CD4-positive, alpha-beta T cell treated with Interleukin-6 at 100 ng/mL for 8 hours (primary cell): ENCODE measurements around the gene UBE2E1.
"Not testable (repeated sequence)": the region's sequence is repeated elsewhere in the genome, so short reads cannot be mapped to it uniquely, and the experiment has no call there.

Experiments
- DNase-seq: peaks from one replicate; pipeline ENCODE4 v3.0.0-alpha.2; 2020; ENCODE audit warnings: mixed read lengths, low spot score

Gene UBE2E1

DNA sequence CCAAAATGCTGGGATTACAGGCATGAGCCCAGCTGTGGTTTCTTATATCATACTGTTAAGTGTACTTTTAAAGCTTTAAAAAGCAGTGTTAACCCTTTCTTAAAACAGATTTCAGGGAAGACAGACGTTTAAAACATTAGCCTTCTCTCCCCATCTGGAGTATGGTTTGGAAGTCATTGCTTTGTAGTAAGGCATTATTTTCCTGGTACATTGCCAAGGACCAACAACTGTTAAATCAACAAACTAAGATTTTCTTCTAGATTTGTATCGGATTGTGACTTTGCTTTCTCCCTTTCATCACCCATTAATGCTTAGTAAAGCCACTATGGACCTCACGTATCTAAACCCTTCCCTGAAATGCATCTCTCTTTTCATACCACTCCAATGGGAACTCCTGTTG is 50.5 kb downstream of the UBE2E1 start:
- DNase-seq, result no peak

DNA sequence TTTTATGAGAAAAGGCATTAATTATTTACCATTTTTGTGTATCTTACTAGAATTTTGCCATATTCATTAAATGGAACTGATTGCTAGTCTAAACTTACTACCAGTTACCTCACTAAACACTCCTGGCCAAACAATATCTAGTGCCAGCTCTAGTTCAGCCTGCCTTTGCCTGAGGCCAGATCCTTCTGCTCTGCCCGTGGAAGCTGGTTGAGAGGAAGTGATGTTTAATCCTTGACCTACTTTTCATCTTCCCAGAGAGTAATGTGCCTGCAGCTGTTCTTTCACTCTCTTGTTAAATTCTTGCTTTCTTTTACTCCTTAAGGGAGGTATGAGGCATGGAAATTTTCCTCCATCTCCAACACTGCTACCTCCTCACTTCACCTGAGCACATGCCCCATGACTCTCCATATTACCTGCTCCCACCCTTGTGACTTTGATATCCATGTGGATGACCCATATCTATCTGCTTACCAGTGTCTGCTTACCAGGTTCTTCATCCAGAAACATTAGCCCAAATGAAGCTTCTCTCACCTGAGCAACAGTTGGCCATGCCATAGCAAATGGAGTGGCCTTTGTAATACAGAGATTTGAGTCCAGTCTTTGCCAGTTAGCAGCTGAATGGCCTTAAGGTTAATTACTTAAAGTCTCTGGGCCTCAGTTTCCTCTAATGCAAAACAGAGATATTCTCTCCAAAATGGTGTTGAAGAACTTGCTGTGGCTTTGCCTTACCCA is 53.4 kb downstream of the UBE2E1 start:
- no peak for DNase-seq

DNA sequence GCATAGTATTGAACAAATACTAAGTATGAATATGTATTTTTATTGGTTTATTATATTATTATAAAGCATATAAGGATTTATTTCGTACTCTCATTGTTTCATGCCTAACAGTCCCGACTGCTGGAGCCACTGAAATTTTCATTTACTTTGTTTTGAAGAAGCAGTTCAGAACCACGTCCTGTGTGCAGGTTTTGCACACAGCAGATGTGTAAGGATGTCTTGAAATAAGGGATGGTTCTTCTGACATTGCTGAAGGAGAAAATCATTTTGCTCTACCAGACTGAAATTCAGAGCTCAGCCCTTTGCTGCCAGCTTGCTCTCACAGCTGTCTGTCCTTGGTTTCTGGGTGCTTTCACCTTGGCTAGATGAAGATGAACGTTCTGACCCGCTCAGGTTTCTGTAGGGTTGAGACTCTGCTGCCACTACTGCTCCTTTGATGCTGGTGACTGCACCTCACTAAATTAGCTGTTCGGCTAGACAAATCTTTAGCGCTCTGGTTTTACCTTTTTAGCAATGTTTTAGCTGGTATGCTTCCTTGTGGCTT is 54.2 kb downstream of the UBE2E1 start:
- DNase-seq, result no peak

DNA sequence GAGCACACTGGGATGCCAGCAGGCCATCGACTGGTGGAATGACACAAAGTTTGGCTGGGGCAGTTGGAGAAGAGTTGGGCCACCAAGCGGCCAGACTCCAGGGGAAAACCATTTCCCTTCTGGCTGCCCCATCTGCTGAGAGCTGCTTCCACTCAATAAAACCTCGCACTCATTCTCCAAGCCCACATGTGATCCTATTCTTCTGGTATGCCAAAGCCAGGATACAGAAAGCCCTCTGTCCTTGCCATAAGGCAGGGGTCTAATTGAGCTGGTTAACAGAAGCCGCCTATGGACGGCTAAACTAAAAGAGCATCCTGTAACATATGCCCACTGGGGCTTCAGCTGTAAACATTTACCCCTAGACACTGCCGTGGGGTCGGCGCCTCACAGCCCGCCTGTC is 55.9 kb downstream of the UBE2E1 start:
- no peak for DNase-seq

DNA sequence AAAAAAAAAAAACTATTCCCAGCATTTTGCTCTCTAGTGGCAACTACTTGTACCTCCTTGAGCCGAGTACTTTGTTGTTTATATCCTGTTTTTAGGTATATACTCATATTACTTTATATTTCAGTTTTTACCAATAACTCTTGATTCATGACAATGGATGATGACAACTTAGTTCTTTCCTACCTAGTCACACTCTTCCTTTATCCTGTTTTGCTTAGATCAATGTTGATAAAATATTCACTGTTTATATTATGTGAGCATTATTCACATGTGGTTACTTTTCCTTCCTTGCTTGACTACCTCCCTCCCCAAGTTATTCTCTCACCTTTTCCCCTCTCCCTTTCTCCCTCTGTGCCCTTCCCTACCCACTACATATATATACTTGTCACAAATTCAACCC is 57.3 kb downstream of the UBE2E1 start:
- DNase-seq, result no peak

DNA sequence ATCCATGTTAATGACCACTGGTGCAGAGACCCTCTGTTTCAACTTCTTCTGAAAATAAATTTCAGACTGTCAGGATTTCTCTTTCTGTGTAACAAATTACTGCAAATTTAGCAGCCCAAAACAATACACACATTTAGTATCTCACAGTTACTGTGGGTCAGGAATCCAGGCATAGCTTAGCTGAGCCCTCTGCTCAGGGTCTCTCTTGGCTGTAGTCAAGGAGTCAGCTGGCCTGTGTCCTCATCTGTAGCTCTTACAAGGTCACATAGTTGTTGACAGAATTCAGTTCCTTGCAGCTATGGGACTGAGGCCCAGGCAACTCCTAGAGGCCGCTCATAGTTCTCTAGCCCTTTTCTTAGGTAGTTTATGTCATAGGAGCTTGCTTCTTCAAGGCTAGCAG is 59.2 kb downstream of the UBE2E1 start:
- DNase-seq, result no peak

DNA sequence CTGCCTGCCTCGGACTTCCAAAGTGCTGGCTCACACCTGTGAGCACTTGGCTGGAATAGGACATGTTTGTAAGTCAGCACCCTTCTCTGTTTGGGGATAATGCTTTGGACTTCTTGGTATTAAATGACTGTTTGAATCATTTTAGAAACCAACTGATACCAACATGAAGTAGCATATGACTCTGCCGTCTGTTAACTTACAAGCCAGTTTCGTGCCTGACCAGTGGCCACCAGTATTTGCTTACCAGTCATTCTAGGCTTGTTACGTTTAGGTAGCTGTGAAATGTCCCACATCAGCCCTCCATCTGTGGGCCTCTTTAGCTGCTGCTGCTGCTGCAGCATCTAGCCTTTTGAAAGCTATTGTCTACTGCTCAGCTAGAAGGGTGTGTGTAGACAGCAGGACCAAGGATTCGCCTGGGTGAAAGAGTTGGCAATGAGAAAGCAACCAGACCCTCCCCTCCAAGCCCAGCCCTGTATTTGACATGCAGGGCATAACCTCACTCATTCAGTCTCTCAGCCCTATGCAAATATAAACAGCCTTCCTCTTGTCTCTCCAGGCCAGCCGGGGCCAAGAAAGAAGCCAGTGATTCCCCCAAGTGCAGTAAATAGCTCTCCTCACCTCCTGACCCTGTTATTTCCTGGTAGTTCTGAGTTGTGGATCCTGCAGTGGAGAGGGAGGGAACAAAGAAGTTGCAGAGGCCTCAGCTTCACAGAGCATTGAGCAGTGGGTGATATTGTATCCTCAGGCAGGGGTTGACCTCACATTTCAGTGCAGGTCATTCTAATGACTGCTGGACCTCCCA is 60.0 kb downstream of the UBE2E1 start:
- no peak for DNase-seq

DNA sequence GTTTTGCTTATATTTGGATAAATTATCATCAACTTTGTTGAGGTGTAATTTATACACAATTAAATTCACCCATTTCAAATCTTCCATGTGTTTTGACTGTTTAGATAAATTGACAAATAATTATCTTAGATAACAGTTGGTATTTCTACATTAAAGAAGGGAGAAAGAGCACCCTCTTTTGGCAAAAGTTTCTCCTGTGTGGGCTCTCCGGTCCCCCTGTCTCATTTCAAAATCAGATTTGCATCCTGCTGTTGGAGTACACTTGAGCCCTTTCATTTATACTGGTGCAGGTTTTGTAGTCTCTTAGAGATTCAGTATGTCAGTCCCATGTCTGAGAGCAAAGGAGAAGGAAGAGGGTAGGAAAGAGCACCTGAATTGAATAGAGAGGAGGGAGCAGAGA is 61.6 kb downstream of the UBE2E1 start:
- no peak for DNase-seq

DNA sequence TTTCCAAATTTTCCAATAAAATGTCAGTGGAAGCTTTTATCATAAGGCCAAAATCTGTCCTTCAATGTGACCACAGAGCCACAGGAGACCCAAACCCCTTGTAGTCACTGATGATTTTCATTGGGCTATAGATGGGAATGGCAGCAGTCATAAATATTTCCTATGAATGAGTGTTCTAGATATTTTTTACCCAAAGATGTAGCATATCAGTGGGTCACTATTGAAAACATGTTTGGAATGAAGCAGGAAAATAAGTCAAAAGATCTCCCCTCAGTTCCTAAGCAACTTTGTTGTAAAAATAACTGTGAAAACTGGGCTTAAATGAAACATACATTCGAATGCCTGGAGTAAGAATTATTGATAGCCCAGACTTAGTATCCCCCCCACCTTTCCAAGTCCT is 62.1 kb downstream of the UBE2E1 start:
- DNase-seq, result no peak

DNA sequence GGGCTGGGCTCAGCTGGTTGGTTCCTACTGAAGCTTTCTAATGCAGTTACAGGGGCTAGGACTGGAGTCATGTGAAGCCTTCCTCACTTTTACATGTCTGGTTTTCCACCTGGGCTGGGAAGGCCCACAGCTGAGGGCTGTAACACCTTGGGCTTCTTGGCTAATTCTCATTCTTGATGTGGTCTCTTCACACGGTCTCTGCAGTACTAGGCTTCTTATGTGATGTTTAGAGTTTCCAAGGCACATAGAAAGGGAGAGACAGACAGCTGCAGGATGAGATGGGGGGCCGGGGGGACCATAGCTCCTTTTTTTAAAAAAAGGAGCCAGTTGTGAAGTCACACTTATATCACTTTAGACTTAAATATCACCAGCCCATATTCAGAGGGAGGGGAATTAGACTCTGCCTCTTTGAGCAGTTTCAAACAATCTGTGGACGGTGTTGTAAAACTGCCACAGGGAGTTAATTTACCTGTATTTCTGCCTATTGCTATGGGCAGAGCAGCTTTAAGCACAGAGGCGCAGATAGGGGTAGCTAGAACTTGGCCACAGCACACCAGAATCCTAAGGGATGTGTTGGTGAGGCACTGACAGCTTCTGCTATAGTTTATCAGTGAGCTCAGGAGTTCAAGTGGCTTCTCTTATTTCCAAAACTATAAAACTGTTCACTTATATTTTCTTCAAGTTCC is 64.4 kb downstream of the UBE2E1 start:
- no peak for DNase-seq

DNA sequence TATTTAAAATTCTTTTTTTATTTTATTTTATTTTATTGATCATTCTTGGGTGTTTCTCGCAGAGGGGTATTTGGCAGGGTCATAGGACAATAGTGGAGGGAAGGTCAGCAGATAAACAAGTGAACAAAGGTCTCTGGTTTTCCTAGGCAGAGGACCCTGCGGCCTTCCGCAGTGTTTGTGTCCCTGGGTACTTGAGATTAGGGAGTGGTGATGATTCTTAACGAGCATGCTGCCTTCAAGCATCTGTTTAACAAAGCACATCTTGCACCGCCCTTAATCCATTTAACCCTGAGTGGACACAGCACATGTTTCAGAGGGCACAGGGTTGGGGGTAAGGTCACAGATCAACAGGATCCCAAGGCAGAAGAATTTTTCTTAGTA is 64.9 kb downstream of the UBE2E1 start:
- not testable (repeated sequence) for DNase-seq

DNA sequence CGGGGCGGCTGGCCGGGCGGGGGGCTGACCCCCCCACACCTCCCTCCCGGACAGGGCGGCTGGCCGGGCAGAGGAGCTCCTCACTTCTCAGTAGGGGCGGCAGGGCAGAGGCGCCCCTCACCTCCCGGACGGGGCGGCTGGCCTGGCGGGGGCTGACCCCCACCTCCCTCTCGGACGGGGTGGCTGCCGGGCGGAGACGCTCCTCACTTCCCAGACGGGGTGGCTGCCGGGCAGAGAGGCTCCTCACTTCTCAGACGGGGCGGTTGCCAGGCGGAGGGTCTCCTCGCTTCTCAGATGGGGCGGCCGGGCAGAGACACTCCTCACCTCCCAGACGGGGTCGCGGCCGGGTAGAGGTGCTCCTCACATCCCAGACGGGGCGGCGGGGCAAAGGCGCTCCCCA is 65.6 kb downstream of the UBE2E1 start:
- DNase-seq, result not testable (repeated sequence)

DNA sequence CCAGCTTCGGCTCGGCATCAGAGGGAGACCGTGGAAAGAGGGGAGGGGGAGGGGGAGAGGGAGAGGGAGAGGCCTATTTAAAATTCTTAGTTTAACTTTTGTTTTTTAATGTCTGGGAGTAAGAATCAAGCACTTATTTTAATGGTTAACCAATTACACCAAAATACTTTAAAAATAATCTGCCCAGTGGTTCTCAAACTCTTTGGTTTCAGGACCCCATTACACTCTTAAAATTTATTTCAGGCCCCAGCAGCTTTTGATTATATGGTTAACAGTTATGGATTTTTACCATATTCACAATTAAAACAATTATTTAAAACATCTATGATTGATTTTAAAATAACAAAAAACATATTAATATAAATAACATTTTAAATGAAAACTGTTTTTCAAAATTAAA is 66.6 kb downstream of the UBE2E1 start:
- no peak for DNase-seq

DNA sequence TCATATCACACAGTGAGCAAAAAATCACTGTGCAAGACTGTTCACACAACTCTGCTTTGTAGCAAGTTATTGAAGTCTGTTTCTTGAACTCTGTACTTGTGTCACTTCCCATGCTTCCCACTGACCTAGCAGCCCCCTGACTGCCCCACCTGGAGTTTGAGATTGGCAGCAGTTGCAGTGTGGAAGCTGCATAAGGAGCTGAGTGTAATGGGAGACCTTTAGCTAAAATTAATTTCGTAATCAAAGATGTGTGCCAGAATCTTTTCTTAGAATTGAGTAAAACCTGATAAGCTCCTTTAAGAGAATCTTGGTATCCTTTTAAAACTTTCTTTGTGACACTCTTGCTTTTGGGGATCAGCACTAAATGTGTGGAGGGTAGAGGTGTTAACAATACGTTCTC is 68.2 kb downstream of the UBE2E1 start:
- DNase-seq, result no peak

DNA sequence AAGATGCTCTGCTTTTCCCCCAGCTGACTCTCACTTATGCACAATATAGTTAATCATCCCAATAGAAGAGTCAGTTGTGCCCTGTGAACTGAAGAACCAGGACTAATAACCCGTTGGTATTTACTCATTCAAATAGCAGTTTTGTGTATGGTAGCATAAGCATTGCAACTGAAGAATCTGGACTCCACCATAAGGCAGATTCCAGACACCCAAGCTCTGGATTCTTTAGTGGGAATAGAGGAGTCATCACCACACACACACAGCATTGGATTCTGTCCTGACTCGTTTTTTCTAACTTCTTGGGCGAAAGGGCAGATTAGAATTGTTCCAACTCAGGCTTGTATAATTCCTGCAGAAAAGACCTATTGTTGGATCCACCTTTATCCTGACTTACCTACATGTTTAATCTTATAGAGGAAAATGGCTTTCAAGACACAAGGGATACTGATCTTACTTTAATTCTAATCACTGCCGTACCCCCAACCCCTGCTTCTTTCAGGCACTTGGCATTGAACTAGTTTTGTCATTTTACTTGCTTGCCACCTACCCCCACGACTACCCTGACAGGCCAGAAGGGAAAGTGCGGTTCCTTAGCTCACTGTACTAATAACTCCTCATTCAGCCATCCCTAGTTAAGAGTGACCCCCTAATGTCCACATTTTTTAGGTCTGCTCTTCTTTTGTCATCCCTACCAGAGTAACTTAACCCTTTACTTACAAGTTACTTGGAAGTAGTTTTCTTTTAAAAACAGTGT is 68.8 kb downstream of the UBE2E1 start:
- no peak for DNase-seq

DNA sequence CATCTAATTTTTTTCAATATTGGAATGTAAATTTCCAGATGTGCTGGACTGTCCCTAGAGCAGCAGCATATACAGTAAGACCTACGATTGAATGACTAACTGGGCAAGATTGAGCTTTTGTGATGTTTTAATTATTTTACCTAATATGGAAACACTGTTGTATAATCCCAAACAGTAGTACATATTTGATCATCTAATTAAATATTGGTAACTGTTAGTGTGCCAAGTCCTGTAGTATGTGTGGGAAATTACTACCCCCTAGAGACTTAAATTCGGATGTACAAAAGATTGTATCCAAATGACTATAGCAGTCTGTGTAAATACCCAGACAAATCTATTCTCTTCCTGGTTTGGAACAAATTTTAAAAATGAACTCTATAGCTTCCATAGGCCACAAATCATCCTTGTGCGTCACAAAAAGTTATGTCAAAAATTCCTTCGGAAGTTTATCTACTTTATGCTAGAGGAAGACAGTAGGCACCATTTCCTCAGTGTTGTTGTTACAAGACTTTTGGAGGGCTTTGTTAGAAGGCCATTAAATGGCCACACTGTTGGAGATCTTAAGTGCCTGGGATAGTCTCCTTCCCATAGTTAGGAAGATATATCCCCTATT is 69.5 kb downstream of the UBE2E1 start:
- DNase-seq, result no peak

DNA sequence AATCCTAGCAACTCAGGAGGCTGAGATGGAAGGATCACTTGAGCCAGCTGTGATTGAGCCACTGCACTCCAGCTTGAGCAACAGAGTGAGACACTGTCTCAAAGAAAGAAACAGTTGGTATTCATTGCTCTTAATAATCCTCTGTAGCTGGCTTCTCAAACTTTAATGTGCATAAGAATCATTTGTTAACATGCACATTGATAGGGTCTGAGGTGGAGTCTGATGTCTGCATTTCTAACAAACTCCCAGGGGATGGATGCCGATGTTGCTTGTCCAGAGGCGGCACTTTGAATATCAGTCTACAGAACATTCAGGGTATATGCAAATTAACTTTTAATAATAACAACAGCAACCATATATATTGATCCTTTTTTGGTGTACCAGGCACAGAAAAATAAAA is 71.2 kb downstream of the UBE2E1 start:
- DNase-seq, result no peak

DNA sequence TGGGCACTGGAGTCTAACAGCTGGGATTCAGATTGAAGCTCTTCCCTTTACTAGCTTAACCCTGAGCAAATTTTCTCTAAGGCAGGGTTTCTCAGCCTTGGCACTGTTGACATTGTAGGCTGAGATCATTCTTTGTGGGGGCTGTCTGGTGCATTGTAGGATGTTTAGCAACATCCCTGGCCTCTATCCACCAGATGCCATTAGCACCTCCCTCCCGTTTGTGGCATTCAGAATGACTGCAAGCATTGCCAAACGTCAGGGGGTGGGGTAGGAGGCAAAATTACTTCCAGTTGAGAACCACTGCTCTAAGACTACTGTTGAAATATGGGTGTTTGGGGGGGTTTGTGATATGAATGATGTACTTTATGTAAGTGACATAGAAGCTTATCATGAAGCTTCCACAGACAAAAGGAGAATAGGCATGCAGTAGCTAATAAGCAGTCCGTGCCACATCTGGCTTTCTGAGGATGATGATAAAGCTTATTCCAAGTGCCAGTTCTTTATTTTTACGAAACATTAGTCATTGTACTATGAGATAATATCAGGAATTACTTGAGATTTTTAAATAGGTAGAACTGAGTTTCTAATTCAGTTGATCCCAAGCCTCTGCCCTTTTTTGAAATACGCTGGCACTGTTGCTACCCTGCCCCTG is 71.7 kb downstream of the UBE2E1 start:
- DNase-seq, result no peak

DNA sequence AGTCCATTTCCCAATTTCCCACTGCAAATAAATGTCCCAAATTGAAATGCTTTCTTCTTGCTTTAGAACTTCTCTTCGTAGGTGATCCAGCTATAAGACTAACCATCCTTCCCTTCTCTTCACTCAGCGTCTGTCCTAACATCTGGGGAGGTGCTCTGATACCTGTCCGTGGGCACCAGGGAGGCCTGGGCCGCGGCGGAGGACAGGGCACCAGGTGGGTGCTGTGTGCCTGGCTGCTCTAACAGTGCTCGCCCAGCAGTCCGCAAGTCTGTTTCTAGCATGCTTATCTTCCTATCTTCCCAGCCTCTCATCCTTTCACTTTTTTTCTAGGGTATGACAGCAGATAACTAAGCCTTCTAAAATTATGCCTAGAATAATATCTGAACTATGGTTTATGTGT is 73.7 kb downstream of the UBE2E1 start:
- DNase-seq, result no peak

DNA sequence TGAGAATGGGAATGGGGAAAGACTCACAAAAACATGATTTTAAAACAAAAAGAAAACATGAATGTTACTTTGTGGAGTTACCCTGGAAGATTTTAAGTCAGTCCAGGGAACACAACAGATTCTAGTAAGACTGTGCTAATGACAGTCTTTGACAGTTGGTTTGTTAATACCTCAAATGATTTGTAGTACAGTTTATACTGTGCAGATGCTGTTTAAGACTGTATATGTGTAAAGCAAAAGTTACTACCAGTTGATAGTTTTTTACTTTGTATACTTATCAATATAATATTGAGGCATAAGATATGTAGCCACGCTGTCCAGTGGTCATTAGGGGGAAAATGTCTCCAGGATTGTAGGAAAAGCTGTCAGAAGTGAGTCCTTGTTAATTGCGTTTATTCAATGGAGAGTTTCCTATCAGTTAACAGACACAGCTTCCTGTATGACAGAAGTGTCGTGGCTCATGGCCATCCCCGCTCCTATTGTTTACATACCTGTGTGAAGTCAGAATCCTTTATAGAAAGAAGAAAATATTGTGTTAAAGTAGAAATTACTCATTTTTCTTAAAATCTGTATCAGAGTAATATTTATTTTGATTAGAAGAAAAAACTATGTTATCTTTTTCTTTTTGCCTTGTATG is 75.1 kb downstream of the UBE2E1 start:
- no peak for DNase-seq

DNA sequence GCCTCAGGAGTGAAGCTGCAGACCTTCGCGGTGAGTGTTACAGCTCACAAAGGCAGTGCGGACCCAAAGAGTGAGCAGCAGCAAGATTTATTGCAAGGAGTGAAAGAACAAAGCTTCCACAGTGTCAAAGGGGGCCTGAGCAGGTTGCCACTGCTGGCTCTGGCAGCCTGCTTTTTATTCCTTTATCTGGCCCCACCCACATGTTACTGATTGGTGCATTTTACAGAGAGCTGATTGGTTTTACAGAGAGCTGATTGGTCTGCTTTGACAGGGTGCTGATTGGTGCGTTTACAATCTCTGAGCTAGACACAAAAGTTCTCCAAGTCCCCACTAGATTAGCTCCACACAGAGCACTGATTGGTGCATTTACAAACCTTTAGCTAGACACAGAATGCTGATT is 76.2 kb downstream of the UBE2E1 start:
- not testable (repeated sequence) for DNase-seq
